GM21529 (cell line): ENCODE measurements around the gene SEC24A.
A peak's percentile ranks its signal among the peaks of the same experiment; 100 is the strongest.
"Not testable (repeated sequence)": the region's sequence is repeated elsewhere in the genome, so short reads cannot be mapped to it uniquely, and the experiment has no call there.

Experiments
- ATAC-seq: cut with Tn5 transposase; IDR thresholded peaks from one replicate; pipeline ENCODE4 v1.9.1; 2021; ENCODE audit not compliant: unreplicated experiment

SEC24A gene

GRCh38 chr5:134648425-134649162, at the start of gene SEC24A:
TSS of gene SEC24A (plus strand) at chr5:134648785. CDS start at chr5:134649077, 292 bp downstream.
- ATAC-seq: peak; percentile 70

DNA sequence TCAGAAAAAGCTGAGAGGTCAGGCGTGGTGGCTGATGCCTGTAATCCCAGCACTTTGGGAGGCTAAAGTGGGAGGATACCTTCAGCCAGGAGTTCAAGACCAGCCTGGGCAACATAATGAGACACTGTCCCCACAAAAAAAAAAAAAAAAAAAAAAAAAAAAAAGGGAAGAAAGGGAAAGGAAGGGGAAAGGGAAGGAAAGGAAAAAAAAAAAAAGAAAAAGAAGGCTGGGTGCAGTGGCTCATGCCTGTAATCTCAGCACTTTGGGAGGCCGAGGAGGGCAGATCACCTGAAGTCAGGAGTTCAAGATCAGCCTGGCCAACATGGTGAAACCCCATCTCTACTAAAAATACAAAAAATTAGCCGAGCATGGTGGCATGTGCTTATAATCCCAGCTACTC, 48.8 kb upstream of the SEC24A start:
- ATAC-seq: not testable (repeated sequence)

DNA sequence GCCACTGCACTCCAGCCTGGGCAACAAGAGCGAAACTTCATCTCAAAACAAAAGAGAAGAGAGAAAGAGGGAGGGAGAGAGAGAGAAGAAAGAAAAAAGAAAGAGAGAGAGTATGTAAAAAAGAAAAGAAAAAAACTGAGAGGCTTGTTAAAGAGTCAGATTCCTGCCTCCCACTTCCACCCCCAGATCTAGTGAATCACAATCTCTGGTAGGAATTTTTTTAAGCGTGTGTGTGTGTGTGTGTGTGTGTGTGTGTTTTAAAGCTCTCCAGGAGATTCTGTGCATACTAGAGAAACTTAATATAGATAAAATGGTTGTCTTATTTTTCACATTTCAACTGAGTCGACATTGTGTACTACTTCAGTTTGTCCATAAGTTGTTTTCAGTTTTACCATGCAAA, 48.0 kb upstream of the SEC24A start:
- ATAC-seq: no peak

DNA sequence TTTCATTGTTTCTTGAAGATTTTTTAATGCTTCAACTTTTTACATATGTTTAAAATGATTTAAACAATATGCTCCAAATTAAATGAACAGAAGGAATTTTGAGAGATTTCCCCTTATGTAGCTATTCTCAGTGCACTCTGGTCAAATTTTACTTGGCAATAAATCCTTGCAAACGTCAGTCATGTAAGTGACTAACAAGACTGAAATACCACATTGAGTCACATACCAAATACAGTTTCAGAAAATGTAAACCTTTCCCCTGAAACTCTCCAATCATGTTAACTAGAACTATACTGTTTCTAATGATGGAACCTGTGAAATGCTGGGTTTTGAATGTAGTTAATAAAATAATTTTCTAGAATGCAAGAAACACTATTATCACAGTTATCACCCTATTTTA, 45.5 kb upstream of the SEC24A start:
- ATAC-seq: peak; percentile 76

GRCh38 chr5:134604908-134605307, 43.7 kb upstream of the SEC24A start:
- no peak for ATAC-seq

- no peak for ATAC-seq
Measured at GRCh38 chr5:134606726-134607125, 41.9 kb upstream of the SEC24A start.

GRCh38 chr5:134608555-134608954, 40.0 kb upstream of the SEC24A start:
- ATAC-seq: no peak

DNA sequence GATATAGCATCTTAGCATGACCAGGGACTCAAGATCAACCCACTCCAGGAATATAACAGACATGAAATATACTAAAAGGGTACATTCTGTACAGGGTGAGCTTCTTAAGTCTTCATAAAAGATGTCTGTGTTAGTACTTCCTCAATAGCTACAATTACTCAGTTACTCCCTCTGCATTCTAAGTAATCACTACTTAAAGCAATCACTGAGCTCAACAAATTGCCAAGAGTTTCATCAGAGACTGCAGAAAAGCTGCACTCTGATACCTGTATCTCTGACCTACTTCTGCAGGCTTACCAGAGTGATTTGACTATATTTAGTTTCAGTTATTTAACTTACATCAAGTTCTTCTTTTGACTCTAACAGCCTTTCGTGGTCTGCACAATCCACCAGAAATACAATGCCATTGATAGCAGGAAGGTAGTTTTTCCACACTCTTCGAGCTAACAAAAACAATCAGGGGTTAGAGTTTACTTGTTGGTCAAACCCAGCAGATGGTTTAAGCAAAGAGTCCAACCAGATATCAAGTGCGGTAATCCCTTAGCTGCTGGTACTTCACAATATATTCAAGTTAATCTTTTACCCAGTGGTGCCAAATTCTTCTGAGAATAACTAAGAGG, 39.2 kb upstream of the SEC24A start:
- ATAC-seq: peak; percentile 59

- no peak for ATAC-seq
Measured at GRCh38 chr5:134610725-134611124, 37.9 kb upstream of the SEC24A start.

DNA sequence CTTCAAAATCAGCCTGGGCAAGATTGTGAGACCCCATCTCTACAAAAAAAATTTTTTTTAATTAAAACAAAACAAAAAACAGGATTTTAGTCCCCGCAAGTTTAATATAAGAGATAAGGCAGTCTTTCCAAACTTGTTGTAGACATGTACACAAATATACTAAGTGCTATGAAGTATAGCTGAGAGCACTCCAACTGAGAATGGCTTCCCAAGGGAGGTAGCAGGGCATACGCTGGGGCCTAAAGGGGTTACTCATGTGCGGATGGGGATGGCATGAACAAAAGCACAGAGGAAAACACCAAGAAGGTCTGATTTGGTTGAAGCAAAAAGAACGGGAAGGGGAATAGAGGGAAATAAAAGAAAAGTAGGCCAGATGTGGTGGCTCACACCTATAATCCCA, 37.1 kb upstream of the SEC24A start:
- ATAC-seq: no peak

- no peak for ATAC-seq
Measured at GRCh38 chr5:134614450-134615085, 34.0 kb upstream of the SEC24A start.

DNA sequence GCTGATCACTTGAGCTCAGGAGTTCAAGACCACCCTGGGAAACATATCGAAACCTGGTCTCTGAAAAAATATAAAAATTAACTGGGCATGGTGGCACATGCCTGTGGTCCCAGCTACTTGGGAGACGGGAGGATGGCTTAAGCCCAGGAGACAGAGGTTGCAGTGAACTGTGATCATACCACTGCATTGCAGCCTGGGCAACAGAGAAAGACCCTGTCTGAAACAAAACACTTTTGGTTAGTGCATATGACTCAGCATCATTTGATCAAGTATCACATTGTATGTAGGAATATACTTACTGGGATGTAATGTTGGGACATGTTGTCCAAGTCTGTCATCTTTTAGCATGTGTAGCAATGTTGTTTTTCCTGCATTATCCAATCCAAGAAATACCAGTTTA, 28.0 kb upstream of the SEC24A start:
- ATAC-seq: no peak

GRCh38 chr5:134625559-134625958, 23.0 kb upstream of the SEC24A start:
- ATAC-seq: no peak

DNA sequence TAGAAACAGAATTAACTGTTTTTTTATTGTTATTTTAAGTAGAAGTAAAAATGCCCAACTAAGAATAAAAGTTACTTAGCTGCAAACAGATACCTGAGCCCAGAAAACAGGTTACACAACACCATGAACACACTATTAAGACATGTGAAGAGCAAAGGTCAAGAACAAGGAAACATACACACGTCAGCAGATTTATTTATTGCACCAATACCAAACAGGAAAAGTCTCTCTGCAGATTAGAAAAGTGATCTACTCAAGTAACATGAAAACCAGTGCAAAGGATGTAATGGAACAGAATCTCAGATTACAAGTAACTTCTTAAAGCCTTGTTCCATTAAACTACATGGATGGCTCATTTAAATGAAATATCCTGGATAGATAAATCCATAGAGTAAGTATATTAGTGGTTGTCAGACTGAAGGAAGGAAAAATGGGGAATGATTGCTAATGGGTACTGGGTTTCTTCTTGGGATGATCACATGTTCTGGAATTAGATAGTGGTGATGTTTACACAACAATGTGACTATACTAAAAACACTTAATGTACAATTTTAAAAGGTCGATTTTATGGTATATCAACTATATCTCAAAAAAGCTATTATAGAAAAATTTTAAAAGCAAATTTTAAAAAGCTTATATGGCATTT, 22.1 kb upstream of the SEC24A start:
- no peak for ATAC-seq

- ATAC-seq: no peak
Measured at GRCh38 chr5:134634227-134634626, 14.4 kb upstream of the SEC24A start.

DNA sequence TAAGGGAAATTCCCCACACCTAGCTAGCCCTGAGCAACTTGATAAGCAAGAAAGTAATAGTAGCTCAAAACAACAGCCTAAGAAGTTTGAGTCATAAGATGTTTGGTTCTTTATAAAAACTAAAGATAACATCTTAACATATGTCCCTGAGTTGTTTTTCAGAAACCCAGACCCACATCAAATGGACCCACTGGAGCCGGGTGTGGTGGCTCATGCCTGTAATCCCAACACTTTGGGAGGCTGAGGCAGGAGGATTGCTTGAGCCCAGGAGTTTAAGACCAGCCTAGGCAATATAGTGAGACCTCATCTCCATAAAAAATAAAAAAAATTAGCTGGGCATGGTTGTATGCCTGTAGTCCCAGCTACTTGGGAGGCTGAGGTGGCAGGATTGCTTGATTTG, 13.2 kb upstream of the SEC24A start:
- ATAC-seq: not testable (repeated sequence)

DNA sequence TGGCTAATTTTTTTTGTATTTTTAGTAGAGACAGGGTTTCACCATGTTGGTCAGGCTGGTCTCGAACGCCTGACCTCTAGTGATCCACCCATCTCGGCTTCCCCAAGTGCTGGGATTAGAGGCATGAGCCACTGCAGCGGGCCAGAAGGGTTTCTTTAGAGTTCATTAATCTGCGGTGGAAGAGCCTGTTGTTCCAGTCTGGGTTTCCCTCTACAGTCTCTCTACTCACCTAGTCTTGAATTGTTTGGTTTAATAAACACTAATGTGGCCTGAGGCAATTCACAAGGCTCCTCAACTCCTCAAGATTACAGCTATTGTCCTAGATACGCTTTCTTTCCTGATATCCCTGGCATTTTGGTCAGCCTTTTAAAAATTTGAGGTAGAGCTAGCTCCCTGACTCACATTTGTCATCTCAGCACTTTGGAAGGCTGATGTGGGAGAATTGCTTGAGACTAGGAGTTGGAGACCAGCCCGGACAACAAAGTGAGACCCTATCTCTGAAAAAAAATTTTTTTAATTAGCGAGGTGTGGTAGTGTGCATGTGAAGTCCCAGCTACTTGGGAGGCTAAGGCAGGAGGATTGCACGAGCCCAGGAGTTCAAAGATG, 11.4 kb upstream of the SEC24A start:
- ATAC-seq: no peak

- no peak for ATAC-seq
Measured at GRCh38 chr5:134638760-134639201, 9.8 kb upstream of the SEC24A start.

- ATAC-seq: peak; percentile 55
Measured at GRCh38 chr5:134642931-134643530, 5.6 kb upstream of the SEC24A start.

DNA sequence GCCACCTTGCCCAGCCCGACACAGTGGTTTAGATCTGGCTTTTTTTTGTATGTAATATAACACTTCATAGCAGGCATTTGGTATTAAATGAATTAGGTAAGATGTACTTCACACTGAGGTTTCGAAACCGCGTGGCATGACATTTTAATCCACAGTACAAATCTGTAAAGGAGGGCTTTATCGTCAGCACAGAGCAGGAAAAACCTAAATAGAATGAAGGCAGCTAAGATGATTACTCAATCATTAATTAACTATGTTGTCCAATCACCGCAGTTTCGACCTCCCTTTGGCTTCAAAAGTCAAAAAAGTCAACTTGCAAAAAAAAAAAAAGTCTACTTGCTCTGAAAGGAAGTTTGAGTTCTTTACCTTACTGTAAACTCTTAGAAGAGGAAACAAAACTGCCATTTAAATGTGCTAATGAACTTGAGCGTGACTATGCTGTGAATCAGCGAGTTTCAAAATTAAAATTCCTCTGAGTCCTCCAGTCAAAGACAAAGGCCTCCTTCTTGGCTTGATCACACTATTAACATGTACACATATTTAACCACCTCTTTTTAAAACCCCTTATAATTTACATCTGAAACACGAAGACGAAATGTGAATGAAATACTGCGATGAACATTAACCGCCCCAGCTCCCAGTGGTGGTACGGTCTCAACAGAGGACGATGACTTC, 698 bp upstream of the SEC24A start:
- ATAC-seq: peak; percentile 30
